GM19035 (cell line): Measurements from ENCODE around the gene CAVIN1.
"Not testable (repeated sequence)": the region's sequence is repeated elsewhere in the genome, so short reads cannot be mapped to it uniquely, and the experiment has no call there.

Source experiments
- ATAC-seq: cut with Tn5 transposase; IDR thresholded peaks from one replicate; pipeline ENCODE4 v1.9.1; 2021; ENCODE audit not compliant: unreplicated experiment

The CAVIN1 gene

GRCh38 chr17:42406615-42407288 lies 16.3 kb downstream of the CAVIN1 start:
- ATAC-seq = no peak

GRCh38 chr17:42405963-42406495 lies 17.0 kb downstream of the CAVIN1 start:
- no peak for ATAC-seq

- ATAC-seq = no peak
Observed at GRCh38 chr17:42405076-42405475, 18.0 kb downstream of the CAVIN1 start.

- no peak for ATAC-seq
Observed at GRCh38 chr17:42404326-42405055, 18.6 kb downstream of the CAVIN1 start.

GRCh38 chr17:42403150-42403549 lies 19.9 kb downstream of the CAVIN1 start:
- no peak for ATAC-seq

GRCh38 chr17:42402117-42402516 lies 20.9 kb downstream of the CAVIN1 start:
- no peak for ATAC-seq

- ATAC-seq = not testable (repeated sequence)
Observed at GRCh38 chr17:42400844-42401375, 22.1 kb downstream of the CAVIN1 start.

GRCh38 chr17:42399948-42400843 lies 22.9 kb downstream of the CAVIN1 start:
- ATAC-seq = no peak

- ATAC-seq = no peak
Observed at GRCh38 chr17:42399121-42399520, 23.9 kb downstream of the CAVIN1 start.

GRCh38 chr17:42395601-42396000 lies 27.5 kb downstream of the CAVIN1 start:
- not testable (repeated sequence) for ATAC-seq

GRCh38 chr17:42394838-42395237 lies 28.2 kb downstream of the CAVIN1 start:
- ATAC-seq = no peak

- ATAC-seq = no peak
Observed at GRCh38 chr17:42392692-42393415, 30.2 kb downstream of the CAVIN1 start.

GRCh38 chr17:42391439-42391838 lies 31.6 kb downstream of the CAVIN1 start:
- not testable (repeated sequence) for ATAC-seq

- no peak for ATAC-seq
Observed at GRCh38 chr17:42389899-42390298, 33.2 kb downstream of the CAVIN1 start.

GRCh38 chr17:42389135-42389417 lies 34.0 kb downstream of the CAVIN1 start:
- peak; percentile 21 for ATAC-seq

- ATAC-seq = peak; percentile 92
Observed at GRCh38 chr17:42388381-42389134, 34.5 kb downstream of the CAVIN1 start, which contains the start of gene STAT3. Gene STAT3, minus strand, starts transcription at chr17:42388442. Its CDS starts 39,926 bp downstream, at chr17:42348516.

- ATAC-seq = peak; percentile 4
Observed at GRCh38 chr17:42387661-42388380, 35.2 kb downstream of the CAVIN1 start.

GRCh38 chr17:42386777-42387657 lies 36.0 kb downstream of the CAVIN1 start:
- ATAC-seq = no peak
